GM19395 (cell line): Measurements from ENCODE around the gene ASIC5.
"Not testable (repeated sequence)": the region's sequence is repeated elsewhere in the genome, so short reads cannot be mapped to it uniquely, and the experiment has no call there.

Source experiments
- ATAC-seq: cut with Tn5 transposase; IDR thresholded peaks from one replicate; pipeline ENCODE4 v1.9.1; 2021; ENCODE audit warnings: mild to moderate bottlenecking, moderate library complexity; ENCODE audit not compliant: unreplicated experiment

ASIC5 gene

DNA sequence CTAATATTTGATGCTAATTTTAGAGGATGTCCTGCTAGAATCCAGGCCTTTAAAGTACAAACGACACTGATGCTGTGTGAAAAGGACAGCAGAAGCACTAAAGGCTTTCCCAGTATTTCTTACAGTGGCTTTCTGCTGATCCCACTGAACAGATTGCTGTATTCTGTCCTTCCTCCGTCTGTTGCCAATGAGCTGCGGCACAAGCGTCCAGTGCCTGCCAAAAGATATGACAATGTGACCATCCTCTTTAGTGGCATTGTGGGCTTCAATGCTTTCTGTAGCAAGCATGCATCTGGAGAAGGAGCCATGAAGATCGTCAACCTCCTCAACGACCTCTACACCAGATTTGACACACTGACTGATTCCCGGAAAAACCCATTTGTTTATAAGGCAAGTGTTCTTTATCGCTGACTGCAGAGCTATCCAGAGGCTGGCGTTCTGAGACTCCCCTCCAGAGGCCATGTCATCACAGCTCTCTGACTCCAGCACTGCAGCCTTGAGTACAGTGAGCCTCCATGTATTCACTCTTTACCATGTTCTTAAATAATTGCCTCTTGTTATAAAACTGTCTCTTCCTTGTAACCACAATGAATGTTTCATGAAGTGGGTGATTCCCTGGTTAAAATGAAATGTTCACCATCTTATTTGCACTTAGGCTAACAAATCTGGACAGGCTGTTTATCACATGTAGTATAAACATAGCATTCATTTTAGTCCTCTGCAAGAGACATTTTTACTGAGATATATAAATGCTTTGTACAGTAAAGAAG lies 63.7 kb downstream of the ASIC5 start:
- ATAC-seq: no peak

DNA sequence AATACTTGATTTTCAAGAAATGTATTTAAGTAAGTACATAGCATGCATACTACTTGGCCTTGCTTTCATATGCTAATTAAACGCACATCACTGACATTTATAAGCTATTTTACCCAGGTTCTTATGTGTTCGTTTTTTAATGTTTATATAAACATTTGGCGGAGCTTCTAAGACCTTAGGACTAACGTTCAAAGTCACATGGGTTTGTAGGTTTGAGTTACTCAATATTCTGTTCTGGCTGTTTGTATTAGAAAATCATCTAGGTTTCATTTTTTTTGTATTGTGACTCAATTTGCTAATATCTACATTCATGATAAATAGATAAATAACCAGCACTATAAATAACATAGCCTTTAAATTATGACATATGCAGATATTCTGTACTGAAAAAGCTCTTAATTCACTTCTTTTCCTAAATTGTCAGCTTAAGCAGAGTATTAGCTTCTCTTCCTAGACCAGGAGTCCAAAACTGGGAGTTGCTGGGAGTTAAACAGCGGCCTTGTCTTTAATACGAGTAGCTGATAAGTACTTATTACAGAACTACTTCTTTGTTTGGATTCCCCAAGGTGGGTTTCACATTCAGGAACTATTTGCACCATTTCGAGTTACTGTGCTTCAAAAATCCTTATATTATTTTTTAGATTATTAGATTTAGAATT lies 65.3 kb downstream of the ASIC5 start:
- ATAC-seq: no peak

DNA sequence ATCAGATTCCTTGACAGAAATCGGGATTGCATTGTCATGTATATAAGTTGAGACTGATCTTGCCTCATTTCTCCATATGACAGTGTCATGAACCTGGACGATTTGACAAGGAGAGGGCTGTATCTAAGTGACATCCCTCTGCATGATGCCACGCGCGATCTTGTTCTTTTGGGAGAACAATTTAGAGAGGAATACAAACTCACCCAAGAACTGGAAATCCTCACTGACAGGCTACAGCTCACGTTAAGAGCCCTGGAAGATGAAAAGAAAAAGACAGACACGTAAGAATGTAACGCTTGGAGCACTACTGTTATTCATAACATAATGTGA lies 66.3 kb downstream of the ASIC5 start:
- no peak for ATAC-seq

DNA sequence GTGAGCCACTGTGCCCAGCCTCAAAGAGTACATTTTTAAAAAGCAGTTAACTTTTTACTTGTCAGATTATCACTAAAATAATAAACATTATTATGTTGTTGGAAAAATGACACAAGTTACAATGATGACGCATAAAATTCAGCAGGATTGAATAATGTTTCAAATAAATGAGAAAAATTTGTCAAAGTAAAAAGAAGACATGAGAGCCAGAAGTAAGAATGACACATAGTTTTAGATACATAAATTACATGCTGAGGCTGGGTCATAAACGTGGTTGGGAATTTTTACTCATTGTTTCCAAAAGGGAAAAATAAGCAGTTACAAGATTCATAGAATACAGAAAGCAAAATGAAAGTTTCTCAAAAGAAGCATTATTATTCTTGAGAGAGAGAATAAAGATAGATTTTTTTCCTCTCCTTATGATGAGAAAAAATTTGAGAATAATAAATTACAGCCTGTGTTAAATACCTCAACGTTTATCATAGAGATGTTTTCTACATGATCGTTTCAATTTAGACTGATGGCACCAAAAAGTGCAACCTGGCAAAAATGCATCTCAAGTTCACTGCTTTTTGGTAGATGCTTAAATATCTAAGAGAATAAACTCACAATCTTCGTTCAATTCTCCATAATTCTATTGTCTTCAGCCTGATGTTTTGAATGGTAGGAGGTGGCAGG lies 66.8 kb downstream of the ASIC5 start:
- ATAC-seq: no peak

DNA sequence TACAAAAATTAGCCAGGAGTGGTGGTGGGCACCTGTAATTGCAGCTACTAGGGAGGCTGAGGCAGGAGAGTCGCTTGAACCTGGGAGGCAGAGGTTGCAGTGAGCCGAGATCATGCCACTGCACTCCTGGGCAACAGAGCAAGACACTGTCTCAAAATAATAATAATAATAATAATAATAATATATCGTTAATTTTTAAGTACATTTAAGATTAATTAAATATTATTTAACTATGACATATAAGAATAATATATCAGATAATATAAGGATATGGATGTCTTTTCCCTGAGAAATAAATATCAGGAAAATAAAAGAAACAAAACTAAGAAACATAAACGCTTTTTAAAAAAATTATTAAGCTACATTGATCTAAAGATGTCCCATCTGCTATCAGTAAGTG lies 68.5 kb downstream of the ASIC5 start:
- ATAC-seq: not testable (repeated sequence)

DNA sequence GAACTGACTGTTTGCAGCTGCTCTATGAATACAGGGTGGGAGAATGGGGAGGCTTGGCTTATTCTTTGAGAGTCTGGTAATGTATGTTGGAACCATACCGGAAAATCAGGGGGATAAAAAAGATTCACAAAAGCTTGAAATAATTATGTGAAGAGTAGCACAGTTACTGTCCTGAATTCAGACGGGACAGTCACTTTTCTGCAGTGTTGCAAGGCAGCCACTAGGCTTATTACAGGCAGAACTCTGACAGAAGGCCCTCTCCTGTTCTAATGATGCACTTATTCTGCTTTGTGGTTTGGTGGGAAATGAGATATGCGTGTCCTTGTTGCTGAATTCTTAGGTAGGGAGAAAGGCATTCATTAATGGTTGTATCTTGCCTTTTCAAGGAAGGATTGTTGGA lies 70.1 kb downstream of the ASIC5 start:
- peak; percentile 94 for ATAC-seq

DNA sequence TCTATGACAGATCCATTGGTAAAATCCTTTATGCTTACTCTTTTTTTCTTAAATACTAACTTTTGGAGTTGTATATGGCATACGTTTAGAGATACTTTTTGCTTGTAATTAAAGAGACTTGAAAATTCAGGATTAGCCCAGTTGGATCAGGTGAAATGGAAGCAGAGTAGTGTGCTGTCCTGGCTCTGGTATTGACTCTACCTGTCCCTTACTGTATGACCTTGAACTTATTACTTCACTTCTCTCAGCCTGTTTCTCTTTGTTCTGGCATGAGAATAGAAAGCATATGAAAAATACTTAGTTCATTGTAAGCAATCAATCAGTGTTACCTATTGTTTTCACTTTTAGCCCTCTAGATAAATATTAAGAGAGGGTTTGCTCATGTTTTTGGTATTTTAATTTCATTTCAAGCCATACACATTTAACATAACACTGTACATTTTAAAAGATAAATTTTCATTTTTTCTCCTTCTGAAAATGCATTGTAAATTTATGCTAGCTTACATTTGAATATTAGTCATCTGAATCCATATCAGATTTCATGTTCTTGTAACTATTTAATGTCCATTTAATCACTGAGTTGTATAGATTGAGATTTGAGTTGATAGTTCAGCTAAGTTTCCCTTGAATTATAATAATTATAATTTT lies 71.4 kb downstream of the ASIC5 start:
- ATAC-seq: no peak

DNA sequence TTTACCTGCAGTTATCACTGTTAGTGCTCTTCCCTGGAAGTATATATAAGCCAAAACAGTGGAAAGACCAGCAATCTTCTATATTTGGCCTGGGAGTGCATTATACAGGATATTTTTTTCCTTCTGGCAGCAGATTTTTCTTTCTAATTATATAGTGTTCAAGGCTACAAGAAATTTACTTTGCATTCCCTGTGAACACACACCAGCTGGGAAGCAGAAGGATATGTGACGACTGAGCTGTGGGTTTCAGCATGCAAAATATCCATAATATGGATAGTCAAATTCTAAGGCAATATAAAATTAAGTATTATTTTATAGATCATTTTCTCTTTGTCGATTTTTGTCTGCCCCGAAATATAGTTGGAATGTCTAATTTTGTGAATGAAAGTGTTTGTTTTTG lies 76.1 kb downstream of the ASIC5 start:
- no peak for ATAC-seq

DNA sequence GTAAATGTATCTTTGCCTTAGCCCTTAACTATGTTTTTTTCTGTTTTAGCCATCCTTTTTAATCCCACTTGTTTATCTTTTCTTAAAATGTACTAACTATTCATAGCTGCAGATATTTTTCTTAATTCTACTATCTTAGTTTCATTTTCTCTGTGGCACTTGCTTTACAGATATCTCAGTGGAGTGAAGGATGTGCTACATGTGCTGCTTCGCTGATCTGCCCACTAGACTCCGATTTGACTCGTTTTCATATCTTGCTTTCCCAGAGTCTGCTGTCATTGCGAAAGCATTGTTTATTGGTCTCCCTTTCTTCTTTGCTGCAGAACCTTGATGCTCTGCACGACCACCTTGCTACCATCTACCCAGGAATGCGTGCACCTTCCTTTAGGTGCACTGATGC lies 76.7 kb downstream of the ASIC5 start:
- no peak for ATAC-seq

DNA sequence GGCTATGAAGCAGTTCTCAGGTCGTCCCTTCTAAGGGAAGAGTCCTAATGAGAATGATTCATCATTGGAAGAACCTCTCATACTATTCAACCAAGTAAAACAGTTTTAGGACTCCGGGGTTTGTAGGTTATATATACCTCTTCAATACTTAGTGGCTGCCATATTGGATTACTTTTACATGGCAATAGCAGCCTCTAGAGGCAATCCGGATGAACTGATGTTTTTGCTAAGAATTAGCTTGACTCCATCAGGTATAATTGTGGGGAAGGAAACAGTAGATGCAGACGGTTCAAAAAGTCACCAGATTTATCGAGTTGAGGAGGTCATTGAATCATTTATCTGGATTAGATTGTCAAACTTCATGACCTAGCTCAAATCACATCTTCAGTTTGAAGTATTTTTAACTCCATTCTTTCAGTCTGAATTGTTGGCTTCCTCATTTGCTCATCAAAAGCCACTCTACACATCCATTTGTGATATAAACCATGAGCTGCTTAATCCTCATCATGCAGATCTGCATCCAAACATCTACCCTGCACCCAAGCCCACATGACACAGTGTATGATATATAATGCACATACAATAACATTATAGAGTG lies 78.9 kb downstream of the ASIC5 start:
- ATAC-seq: peak; percentile 98

DNA sequence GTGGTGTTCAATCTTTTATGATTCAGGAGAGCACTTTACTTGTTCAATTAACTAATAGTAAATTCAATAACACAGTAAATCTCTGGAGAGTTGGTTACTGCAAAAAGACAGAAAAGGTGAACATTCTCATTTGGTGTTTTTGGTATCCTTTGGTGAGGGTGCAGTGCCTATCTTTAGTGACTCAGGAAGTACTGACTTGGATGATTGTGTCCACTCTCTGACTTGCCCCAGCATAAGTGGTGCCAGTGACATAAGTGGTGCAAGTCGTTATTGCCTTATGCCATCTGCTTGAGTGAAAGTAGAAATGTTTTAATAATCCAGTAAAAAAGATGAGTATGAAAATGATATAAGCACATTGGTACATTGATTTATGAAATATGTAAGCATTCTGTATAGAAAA lies 80.2 kb downstream of the ASIC5 start:
- no peak for ATAC-seq

DNA sequence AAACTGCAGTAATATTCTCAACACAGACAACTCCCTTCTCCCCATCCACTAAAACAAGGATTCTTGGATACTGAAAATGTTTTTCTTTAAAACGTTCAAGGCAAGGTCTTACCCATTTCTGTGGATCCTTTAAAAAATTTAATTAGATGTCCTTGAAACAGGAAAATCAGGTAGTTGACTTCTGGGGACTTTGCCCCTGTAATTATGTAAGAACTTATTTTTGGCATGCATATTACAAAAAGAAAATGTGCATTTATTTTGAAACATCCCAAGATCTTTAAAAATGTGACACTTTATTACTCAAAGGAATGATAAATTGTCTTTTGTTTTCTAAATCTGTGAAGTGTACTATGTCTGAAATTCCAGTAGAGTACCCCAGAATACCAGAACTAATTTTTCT lies 81.4 kb downstream of the ASIC5 start:
- no peak for ATAC-seq

DNA sequence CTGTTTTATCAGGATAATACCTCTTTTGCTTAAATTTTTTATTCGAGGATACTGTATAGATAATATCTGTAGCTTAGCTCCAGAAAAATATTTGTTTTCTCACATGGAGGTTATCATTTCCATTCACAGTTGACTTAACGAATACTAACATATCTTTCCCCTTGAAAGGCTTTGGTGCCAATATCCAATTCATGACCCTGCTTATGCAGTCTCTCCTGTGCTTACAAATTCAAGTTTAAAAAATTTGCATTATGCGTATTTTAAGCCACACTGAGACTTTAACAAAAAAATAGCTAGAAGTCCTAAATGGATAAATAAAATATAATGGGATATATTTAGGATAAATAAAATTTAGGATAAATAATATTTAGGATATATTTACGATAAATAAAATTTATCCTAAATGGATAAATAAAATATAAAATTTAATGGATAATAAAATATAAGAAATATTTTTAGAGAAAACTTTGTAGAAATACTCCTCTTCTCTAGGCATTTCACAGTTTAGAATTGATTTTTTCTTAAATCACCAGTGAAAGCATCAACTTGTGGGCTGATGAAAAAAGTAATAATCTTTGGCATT lies 84.7 kb downstream of the ASIC5 start:
- no peak for ATAC-seq

DNA sequence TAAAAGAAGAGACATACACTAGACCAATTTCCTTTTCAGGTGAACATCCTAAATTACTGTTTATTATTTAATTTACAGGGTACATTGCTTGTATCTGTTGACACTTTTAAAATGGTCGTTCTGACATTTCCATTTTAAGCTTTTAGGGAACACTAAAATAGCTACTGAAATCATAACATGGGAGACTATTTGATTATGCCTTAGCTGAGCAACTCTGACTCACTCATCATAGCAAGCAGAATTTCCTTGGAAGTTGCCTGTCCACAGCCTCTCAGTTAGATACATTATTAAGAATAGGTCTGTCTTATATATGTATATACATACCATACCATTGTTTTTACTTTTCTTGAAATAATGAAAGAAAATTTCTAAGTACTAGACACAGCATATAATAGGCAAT lies 85.3 kb downstream of the ASIC5 start:
- no peak for ATAC-seq
